A673 (cell line): Measurements from ENCODE around the gene TCHP.

Experiments used
- EZH2 ChIP-seq: fragments of 200-600 bp; sonication (generic); IDR thresholded peaks from 2 replicates; pipeline ENCODE4 v1.6.1; 2017; ENCODE audit warnings: borderline replicate concordance, low read depth, mild to moderate bottlenecking, mixed read lengths, antibody characterized with exemption, low read length; ENCODE audit not compliant: poor library complexity, severe bottlenecking
- TF ChIP-seq, protein P1 (sequence below): fragments of 300-800, 200-600 bp; sonication (generic); conservative IDR thresholded peaks from 2 replicates; pipeline ENCODE4 v1.5.1; 2017; ENCODE audit warnings: low read depth, mild to moderate bottlenecking, antibody characterized with exemption, low read length, moderate library complexity, mixed read lengths

DNA sequence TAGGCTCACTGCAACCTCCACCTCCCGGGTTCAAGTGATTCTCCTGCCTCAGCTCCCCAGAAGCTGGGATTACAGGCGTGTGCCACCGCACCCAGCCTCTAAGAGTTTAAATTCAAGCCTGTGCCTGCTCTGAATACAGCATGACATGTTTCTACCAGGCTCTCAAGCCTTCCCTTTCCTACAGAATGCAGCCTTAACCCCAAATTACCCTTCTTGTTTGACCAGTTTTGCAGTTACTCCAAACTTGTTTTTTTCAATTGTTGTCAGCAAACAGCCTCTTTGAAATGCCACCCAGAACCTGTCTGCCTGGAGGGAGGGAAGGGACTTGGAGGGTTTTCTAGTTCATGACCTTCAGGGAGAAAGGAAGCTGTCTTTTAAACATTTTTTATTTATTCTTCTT, 35.2 kb upstream of the TCHP start:
- TF ChIP-seq, protein P1, sequence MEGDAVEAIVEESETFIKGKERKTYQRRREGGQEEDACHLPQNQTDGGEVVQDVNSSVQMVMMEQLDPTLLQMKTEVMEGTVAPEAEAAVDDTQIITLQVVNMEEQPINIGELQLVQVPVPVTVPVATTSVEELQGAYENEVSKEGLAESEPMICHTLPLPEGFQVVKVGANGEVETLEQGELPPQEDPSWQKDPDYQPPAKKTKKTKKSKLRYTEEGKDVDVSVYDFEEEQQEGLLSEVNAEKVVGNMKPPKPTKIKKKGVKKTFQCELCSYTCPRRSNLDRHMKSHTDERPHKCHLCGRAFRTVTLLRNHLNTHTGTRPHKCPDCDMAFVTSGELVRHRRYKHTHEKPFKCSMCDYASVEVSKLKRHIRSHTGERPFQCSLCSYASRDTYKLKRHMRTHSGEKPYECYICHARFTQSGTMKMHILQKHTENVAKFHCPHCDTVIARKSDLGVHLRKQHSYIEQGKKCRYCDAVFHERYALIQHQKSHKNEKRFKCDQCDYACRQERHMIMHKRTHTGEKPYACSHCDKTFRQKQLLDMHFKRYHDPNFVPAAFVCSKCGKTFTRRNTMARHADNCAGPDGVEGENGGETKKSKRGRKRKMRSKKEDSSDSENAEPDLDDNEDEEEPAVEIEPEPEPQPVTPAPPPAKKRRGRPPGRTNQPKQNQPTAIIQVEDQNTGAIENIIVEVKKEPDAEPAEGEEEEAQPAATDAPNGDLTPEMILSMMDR, result no peak
- no peak for TF ChIP-seq EZH2
